ENCODE measurements around the gene TARS3. TPM values are rescaled to one million over a fixed set of nuclear protein-coding genes. Genes with fewer than 3 reads are reported as not detected.
"Not testable (repeated sequence)": the region's sequence is repeated elsewhere in the genome, so short reads cannot be mapped to it uniquely, and the experiment has no call there.

Gene TARS3
- total RNA-seq: 19.3 TPM
- 10 to 100 TPM; 14.6 to 19.2 (median 18.0) TPM for polyA plus RNA-seq (ENCODE audit: insufficient read depth in 1 of 8, insufficient read length in 8 of 8, low replicate concordance in 1 of 8)
- long read RNA-seq, donor 1: 0 reads
- long read RNA-seq, donor 2: 0 reads
- long read RNA-seq, donor 3, partial matches to known transcripts: 0 of 3 reads
- long read RNA-seq, donor 3, other reads (novel, unspliced or antisense): 0 of 3 reads
- long read RNA-seq, donor 4: 0 reads
- long read RNA-seq, donor 5, partial matches to known transcripts: 8 of 10 reads
- long read RNA-seq, donor 5, other reads (novel, unspliced or antisense): 0 of 10 reads
- long read RNA-seq, donor 6, partial matches to known transcripts: 5 of 6 reads
- long read RNA-seq, donor 6, other reads (novel, unspliced or antisense): 0 of 6 reads
- long read RNA-seq, donor 7, partial matches to known transcripts: 0 of 2 reads
- long read RNA-seq, donor 7, other reads (novel, unspliced or antisense): 0 of 2 reads
- long read RNA-seq, donor 8, partial matches to known transcripts: 0 of 1 reads
- long read RNA-seq, donor 8, other reads (novel, unspliced or antisense): 0 of 1 reads
- long read RNA-seq, donor 9, partial matches to known transcripts: 0 of 3 reads
- long read RNA-seq, donor 9, other reads (novel, unspliced or antisense): 0 of 3 reads
- long read RNA-seq, donor 10, partial matches to known transcripts: 0 of 1 reads
- long read RNA-seq, donor 10, other reads (novel, unspliced or antisense): 0 of 1 reads
- long read RNA-seq, donor 11: 0 reads

DNA sequence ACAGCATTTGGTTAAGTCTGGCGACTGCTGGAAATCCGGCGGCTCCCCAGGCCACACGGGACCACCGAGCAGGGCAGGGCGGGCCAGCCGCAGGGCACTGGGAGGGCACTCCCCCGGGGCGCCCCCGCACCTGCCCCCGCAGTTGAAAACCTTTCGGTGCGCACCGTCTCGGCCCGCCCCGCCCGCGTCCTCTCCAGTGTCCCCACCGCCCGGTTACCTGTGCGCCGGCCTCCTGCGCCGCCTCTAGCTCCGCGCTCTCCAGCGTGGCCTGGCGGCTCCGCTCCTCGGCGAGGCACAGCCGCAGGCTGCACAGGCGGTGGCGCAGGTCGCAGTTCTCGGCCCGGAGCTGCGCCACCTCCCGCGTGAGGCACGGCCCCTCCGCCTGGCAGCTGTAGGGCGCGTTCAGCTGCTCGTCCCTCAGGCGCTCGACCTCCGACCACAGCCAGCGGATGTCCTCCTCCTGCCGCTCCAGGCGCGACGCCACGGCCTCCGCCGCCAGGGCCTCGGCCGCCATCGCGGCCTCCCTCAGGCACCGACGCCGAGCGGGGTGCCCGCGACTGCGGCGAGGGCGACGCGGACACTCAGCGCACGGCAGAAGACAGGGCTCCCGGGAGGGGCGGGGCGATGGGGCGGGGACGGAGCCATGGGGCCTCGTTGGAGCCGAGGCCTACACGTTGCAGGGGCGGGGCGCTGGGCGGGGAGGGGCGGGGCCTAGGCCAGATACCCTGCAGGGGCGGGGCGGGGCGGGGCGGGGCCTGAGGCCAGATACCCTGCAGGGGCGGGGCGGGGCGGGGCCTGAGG lies at the start of gene TARS3:
TARS3 (minus strand) TSS at position 600 of the 801 bp plus-strand sequence; CDS start at position 514, 86 bp downstream.
- H3K36me3 ChIP-seq (ENCODE audit: control insufficient read depth, insufficient read depth, low read length): peaks cover 25% of the 10 kb centered on the region

GRCh38 chr15:101773496-101774100 lies 49.3 kb upstream of the TARS3 start:
- no peaks in the 10 kb centered on the region for H3K9me3 ChIP-seq (replicated peaks; ENCODE audit: control insufficient read depth, low read depth, low read length)
- no peak overlapping the region for H3K27ac ChIP-seq (ENCODE audit: low read length)
- no peaks in the 10 kb centered on the region for H3K36me3 ChIP-seq (ENCODE audit: control insufficient read depth, insufficient read depth, low read length)
- H3K4me1 ChIP-seq (ENCODE audit: control insufficient read depth, insufficient read depth, low read length): no peaks in the 10 kb centered on the region
- no peaks in the 10 kb centered on the region for H3K27me3 ChIP-seq (ENCODE audit: control insufficient read depth, insufficient read depth, low read length)
- no peak for DNase-seq
- WGBS (ENCODE audit: insufficient coverage): 38% methylated on average over 5 of the region's 7 CpGs
- no peak overlapping the region for H3K4me3 ChIP-seq (ENCODE audit: low read length)

More for the DNA sequence above, at the start of gene TARS3:
- H3K27ac ChIP-seq (ENCODE audit: low read length): peak within 1 kb of the TSS; percentile 74
- WGBS (ENCODE audit: insufficient coverage): under 1% methylated on average over 78 of the region's 93 CpGs
- H3K27me3 ChIP-seq (ENCODE audit: control insufficient read depth, insufficient read depth, low read length): no peaks in the 10 kb centered on the region
- no peaks in the 10 kb centered on the region for H3K9me3 ChIP-seq (replicated peaks; ENCODE audit: control insufficient read depth, low read depth, low read length)
- peaks cover 12% of the 10 kb centered on the region for H3K4me1 ChIP-seq (ENCODE audit: control insufficient read depth, insufficient read depth, low read length)
- peak within 1 kb of the TSS; percentile 61 for H3K4me3 ChIP-seq (ENCODE audit: low read length)
- DNase-seq: peak; percentile 96

- H3K27me3 ChIP-seq (ENCODE audit: control insufficient read depth, insufficient read depth, low read length): no peaks in the 10 kb centered on the region
- WGBS (ENCODE audit: insufficient coverage): 83% methylated on average over 7 of the region's 8 CpGs
Measured at GRCh38 chr15:101772921-101773320, 48.6 kb upstream of the TARS3 start.

GRCh38 chr15:101767083-101767640 lies 42.9 kb upstream of the TARS3 start:
- not testable (repeated sequence) for H3K4me1 ChIP-seq (ENCODE audit: control insufficient read depth, insufficient read depth, low read length); DNase-seq
- WGBS (ENCODE audit: insufficient coverage): 93% methylated on average over 2 of the region's 11 CpGs

More at GRCh38 chr15:101772921-101773320, 48.6 kb upstream of the TARS3 start:
- no peaks in the 10 kb centered on the region for H3K4me1 ChIP-seq (ENCODE audit: control insufficient read depth, insufficient read depth, low read length)
- H3K9me3 ChIP-seq (replicated peaks; ENCODE audit: control insufficient read depth, low read depth, low read length): no peaks in the 10 kb centered on the region
- no peak overlapping the region for H3K4me3 ChIP-seq (ENCODE audit: low read length)
- DNase-seq: no peak
- H3K27ac ChIP-seq (ENCODE audit: low read length): no peak overlapping the region
- H3K36me3 ChIP-seq (ENCODE audit: control insufficient read depth, insufficient read depth, low read length): no peaks in the 10 kb centered on the region

GRCh38 chr15:101765772-101766456 lies 41.6 kb upstream of the TARS3 start:
- Histone ChIP-seq H3K9me3 (replicated peaks; ENCODE audit: control insufficient read depth, low read depth, low read length) (peaks cover 2% of the 10 kb centered on the region), H3K36me3 (ENCODE audit: control insufficient read depth, insufficient read depth, low read length) (no peaks in the 10 kb centered on the region), H3K4me3 (ENCODE audit: low read length) (no peak overlapping the region), H3K27me3 (ENCODE audit: control insufficient read depth, insufficient read depth, low read length) (no peaks in the 10 kb centered on the region), H3K27ac (ENCODE audit: low read length) (no peak overlapping the region), H3K4me1 (ENCODE audit: control insufficient read depth, insufficient read depth, low read length) (no peaks in the 10 kb centered on the region)
- 86% methylated on average over 10 of the region's 15 CpGs for WGBS (ENCODE audit: insufficient coverage)
- no peak for DNase-seq

More at GRCh38 chr15:101767083-101767640, 42.9 kb upstream of the TARS3 start:
- not testable (repeated sequence) for H3K9me3 ChIP-seq (replicated peaks; ENCODE audit: control insufficient read depth, low read depth, low read length); H3K27ac ChIP-seq (ENCODE audit: low read length); H3K27me3 ChIP-seq (ENCODE audit: control insufficient read depth, insufficient read depth, low read length); H3K4me3 ChIP-seq (ENCODE audit: low read length); H3K36me3 ChIP-seq (ENCODE audit: control insufficient read depth, insufficient read depth, low read length)

- 87% methylated on average over 6 of the region's 7 CpGs for WGBS (ENCODE audit: insufficient coverage)
- H3K27ac ChIP-seq (ENCODE audit: low read length); H3K27me3 ChIP-seq (ENCODE audit: control insufficient read depth, insufficient read depth, low read length); DNase-seq; H3K36me3 ChIP-seq (ENCODE audit: control insufficient read depth, insufficient read depth, low read length); H3K9me3 ChIP-seq (replicated peaks; ENCODE audit: control insufficient read depth, low read depth, low read length); H3K4me3 ChIP-seq (ENCODE audit: low read length); H3K4me1 ChIP-seq (ENCODE audit: control insufficient read depth, insufficient read depth, low read length): not testable (repeated sequence)
Measured at GRCh38 chr15:101765340-101765671, 41.0 kb upstream of the TARS3 start.

- not testable (repeated sequence) for DNase-seq; H3K27ac ChIP-seq (ENCODE audit: low read length); H3K36me3 ChIP-seq (ENCODE audit: control insufficient read depth, insufficient read depth, low read length); H3K4me1 ChIP-seq (ENCODE audit: control insufficient read depth, insufficient read depth, low read length); H3K4me3 ChIP-seq (ENCODE audit: low read length); H3K27me3 ChIP-seq (ENCODE audit: control insufficient read depth, insufficient read depth, low read length); H3K9me3 ChIP-seq (replicated peaks; ENCODE audit: control insufficient read depth, low read depth, low read length)
- 92% methylated on average over 16 of the region's 23 CpGs for WGBS (ENCODE audit: insufficient coverage)
Measured at GRCh38 chr15:101764669-101765339, 40.5 kb upstream of the TARS3 start.

- not testable (repeated sequence) for H3K27ac ChIP-seq (ENCODE audit: low read length); H3K4me1 ChIP-seq (ENCODE audit: control insufficient read depth, insufficient read depth, low read length); H3K9me3 ChIP-seq (replicated peaks; ENCODE audit: control insufficient read depth, low read depth, low read length); H3K27me3 ChIP-seq (ENCODE audit: control insufficient read depth, insufficient read depth, low read length); DNase-seq; H3K4me3 ChIP-seq (ENCODE audit: low read length); H3K36me3 ChIP-seq (ENCODE audit: control insufficient read depth, insufficient read depth, low read length)
- WGBS (ENCODE audit: insufficient coverage): no CpG with 5 or more reads among the region's 18 CpGs
Measured at GRCh38 chr15:101746716-101747082, 22.4 kb upstream of the TARS3 start.

- DNase-seq; H3K4me1 ChIP-seq (ENCODE audit: control insufficient read depth, insufficient read depth, low read length); H3K27ac ChIP-seq (ENCODE audit: low read length); H3K9me3 ChIP-seq (replicated peaks; ENCODE audit: control insufficient read depth, low read depth, low read length); H3K36me3 ChIP-seq (ENCODE audit: control insufficient read depth, insufficient read depth, low read length); H3K27me3 ChIP-seq (ENCODE audit: control insufficient read depth, insufficient read depth, low read length); H3K4me3 ChIP-seq (ENCODE audit: low read length): not testable (repeated sequence)
- WGBS (ENCODE audit: insufficient coverage): 100% methylated on average over 2 of the region's 2 CpGs
Measured at GRCh38 chr15:101734837-101735236, 10.6 kb upstream of the TARS3 start.
